GM23248 (cell line): ENCODE data around the gene NIBAN1. TPM values are rescaled to one million over a fixed set of nuclear protein-coding genes. Genes with fewer than 3 reads are reported as not detected.
A peak's percentile ranks its signal among the peaks of the same experiment; 100 is the strongest.

Experiments used
- DNase-seq: peaks from one replicate; pipeline ENCODE4 v3.0.0-alpha.2; 2015
- H2AFZ ChIP-seq: fragments of 200-600 bp; sonication (generic); 2 replicates; pipeline ENCODE4 v1.6.1; 2016; ENCODE audit warnings: antibody characterized with exemption
- H3F3A ChIP-seq: fragments of 200-600 bp; sonication (generic); 2 replicates; pipeline ENCODE4 v1.6.1; 2016; ENCODE audit warnings: mild to moderate bottlenecking, antibody characterized with exemption, mixed run types; ENCODE audit not compliant: insufficient read depth
- H3K27ac ChIP-seq: fragments of 200-600 bp; sonication (generic); 2 replicates; pipeline ENCODE4 v1.5.1; 2016; ENCODE audit warnings: mild to moderate bottlenecking
- H3K27me3 ChIP-seq: fragments of 200-600 bp; sonication (generic); replicated peaks from 2 replicates; pipeline ENCODE4 v1.6.1; 2016; ENCODE audit warnings: mild to moderate bottlenecking; ENCODE audit not compliant: insufficient read depth
- H3K36me3 ChIP-seq: fragments of 200-600 bp; sonication (generic); 2 replicates; pipeline ENCODE4 v1.6.1; 2016; ENCODE audit warnings: low read depth, mild to moderate bottlenecking
- H3K4me1 ChIP-seq: fragments of 200-600 bp; sonication (generic); 2 replicates; pipeline ENCODE4 v1.6.1; 2016; ENCODE audit warnings: mild to moderate bottlenecking; ENCODE audit not compliant: insufficient read depth
- H3K4me2 ChIP-seq: fragments of 200-600 bp; sonication (generic); one replicate; pipeline ENCODE4 v1.6.1; 2016; ENCODE audit warnings: mild to moderate bottlenecking; ENCODE audit not compliant: unreplicated experiment
- H3K4me3 ChIP-seq: fragments of 200-600 bp; sonication (generic); 2 replicates; pipeline ENCODE4 v1.5.1; 2016; ENCODE audit warnings: mild to moderate bottlenecking
- H3K79me2 ChIP-seq: fragments of 200-600 bp; sonication (generic); 2 replicates; pipeline ENCODE4 v1.6.1; 2016; ENCODE audit warnings: mild to moderate bottlenecking; ENCODE audit not compliant: insufficient read depth
- H3K9ac ChIP-seq: fragments of 200-600 bp; sonication (generic); 2 replicates; pipeline ENCODE4 v1.6.1; 2016; ENCODE audit warnings: mild to moderate bottlenecking
- H3K9me2 ChIP-seq: fragments of 200-600 bp; sonication (generic); 2 replicates; pipeline ENCODE4 v1.6.1; 2016; ENCODE audit warnings: mixed run types, mild to moderate bottlenecking, moderate library complexity; ENCODE audit not compliant: insufficient read depth
- H3K9me3 ChIP-seq: fragments of 200-600 bp; sonication (generic); one replicate; pipeline ENCODE4 v1.6.1; 2017; ENCODE audit warnings: low read depth
- H4K20me1 ChIP-seq: fragments of 200-600 bp; sonication (generic); 2 replicates; pipeline ENCODE4 v1.6.0; 2016; ENCODE audit not compliant: insufficient read depth
- EZH2 ChIP-seq: fragments of 200-600 bp; sonication (generic); IDR thresholded peaks from 2 replicates; pipeline ENCODE4 v1.6.1; 2018; ENCODE audit warnings: antibody characterized with exemption, mild to moderate bottlenecking; ENCODE audit not compliant: insufficient read depth, poor library complexity, severe bottlenecking
- EZH2phosphoT487 ChIP-seq: fragments of 200-600 bp; sonication (generic); IDR thresholded peaks from 2 replicates; pipeline ENCODE4 v1.6.1; 2018; ENCODE audit warnings: antibody characterized with exemption, moderate library complexity, mild to moderate bottlenecking, low read depth; ENCODE audit not compliant: insufficient read depth
- WGBS, 2 experiments: methylation state at CpG; one replicate each; pipeline ENCODE4 v1.1.6; 2015 to 2017; ENCODE audit warnings: low lambda C conversion rate in 2 of 2, low coverage in 1 of 2; ENCODE audit errors: missing lambda C conversion rate in 2 of 2; 5-methylcytosine and 5-hydroxymethylcytosine counted together
- in situ Hi-C: fragments of 300-500 bp; cut with MboI; formaldehyde crosslinking; loops from 2 replicates; pipeline ENCODE4 v1.15.0; 2020
- polyA plus RNA-seq: library from polyadenylated mRNA; unstranded; fragments of >200 nt; fragmentation: Nextera tagmentation; extraction: Ambion mirVana; gene quantifications from 2 replicates; pipeline ENCODE4 v1.2.1, GENCODE V29; 2016
- total RNA-seq: library from RNA; depleted of rRNA; stranded (reverse); fragments of >200 nt; shearing (Covaris generic); gene quantifications from 2 replicates; pipeline ENCODE4 v1.2.3, GENCODE V29; 2014; rRNA removed

NIBAN1 gene, protein sequence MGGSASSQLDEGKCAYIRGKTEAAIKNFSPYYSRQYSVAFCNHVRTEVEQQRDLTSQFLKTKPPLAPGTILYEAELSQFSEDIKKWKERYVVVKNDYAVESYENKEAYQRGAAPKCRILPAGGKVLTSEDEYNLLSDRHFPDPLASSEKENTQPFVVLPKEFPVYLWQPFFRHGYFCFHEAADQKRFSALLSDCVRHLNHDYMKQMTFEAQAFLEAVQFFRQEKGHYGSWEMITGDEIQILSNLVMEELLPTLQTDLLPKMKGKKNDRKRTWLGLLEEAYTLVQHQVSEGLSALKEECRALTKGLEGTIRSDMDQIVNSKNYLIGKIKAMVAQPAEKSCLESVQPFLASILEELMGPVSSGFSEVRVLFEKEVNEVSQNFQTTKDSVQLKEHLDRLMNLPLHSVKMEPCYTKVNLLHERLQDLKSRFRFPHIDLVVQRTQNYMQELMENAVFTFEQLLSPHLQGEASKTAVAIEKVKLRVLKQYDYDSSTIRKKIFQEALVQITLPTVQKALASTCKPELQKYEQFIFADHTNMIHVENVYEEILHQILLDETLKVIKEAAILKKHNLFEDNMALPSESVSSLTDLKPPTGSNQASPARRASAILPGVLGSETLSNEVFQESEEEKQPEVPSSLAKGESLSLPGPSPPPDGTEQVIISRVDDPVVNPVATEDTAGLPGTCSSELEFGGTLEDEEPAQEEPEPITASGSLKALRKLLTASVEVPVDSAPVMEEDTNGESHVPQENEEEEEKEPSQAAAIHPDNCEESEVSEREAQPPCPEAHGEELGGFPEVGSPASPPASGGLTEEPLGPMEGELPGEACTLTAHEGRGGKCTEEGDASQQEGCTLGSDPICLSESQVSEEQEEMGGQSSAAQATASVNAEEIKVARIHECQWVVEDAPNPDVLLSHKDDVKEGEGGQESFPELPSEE
- total RNA-seq (34.8 and 35.5 TPM in 2 replicates), polyA plus RNA-seq (19.5 and 19.9 TPM in 2 replicates)

DNA sequence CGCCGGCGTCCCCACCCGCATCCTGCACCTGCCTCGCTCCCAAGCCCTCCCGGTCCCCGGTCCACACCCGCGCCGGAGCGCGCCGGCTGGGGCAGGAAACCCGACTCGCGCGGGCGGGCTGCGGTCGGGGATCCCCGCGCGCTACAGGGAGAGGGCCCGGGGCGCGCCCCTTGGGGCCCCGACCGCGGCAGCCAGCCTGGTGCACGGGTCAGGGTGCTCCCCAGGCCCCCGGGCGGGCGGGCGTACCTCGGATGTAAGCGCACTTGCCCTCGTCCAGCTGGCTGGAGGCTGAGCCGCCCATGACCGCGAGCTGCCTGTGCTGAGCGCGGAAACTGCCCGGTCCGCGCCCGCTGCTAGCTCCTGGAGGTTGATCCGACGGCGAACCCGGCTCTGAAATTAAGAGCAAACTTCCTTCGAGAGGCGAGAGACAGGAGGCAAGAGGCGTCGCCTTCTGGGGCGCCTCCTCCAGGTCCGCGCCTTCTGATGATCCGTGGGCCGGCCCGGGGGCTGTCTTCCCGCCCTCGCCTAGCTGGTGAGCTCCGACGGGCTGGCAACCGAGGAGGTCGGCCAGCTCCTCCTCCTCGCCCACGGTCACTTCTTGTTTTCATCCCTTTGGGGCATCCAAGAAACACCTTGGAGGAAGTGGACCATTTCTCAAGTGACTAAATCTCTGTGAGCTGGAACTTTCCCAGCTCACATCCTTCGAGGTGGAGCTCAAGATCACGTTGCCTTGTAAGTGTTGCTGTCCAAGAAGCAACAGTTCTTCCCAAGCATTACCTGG lies at the start of gene NIBAN1:
TSS of gene NIBAN1 (minus strand) at position 453 of the 781 bp plus-strand sequence. CDS start at position 301, 152 bp downstream.
- peak; percentile 80 for DNase-seq
- Histone ChIP-seq H3K9ac (peak within 1 kb of the TSS; percentile 82), H3K27ac (peak within 1 kb of the TSS; percentile 21)

DNA sequence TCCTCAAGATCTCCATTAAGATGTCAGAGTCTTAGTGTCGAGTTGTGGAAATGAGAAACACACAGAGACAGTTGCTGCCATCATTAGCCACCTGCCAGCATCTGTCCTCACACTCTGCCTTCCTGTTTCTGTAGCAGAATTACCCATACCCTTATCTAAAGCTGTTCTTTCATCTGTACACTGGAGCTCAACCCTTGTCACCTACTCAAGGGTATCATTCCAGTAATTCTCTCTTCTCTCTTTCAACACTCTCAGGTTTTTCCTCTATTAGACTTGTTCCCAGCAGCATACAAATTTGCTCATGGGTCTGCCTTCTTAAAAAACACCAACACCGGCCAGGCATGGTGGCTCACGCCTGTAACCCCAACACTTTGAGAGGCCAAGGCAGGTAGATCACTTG lies 43.7 kb upstream of the NIBAN1 start:
- Histone ChIP-seq H4K20me1 (no peaks in the 10 kb centered on the region), H3K9ac (no peak overlapping the region), H3K36me3 (no peaks in the 10 kb centered on the region), H3K4me1 (peaks cover 15% of the 10 kb centered on the region), H3K79me2 (no peaks in the 10 kb centered on the region), H3F3A (peaks cover 9% of the 10 kb centered on the region), H3K9me2 (no peaks in the 10 kb centered on the region), H3K9me3 (no peaks in the 10 kb centered on the region), H3K27ac (peak overlapping the region; percentile 62; the same call in 1 of the 2 replicates), H3K4me2 (no peak overlapping the region), H3K27me3 (no peaks in the 10 kb centered on the region), H2AFZ (no peak overlapping the region), H3K4me3 (no peak overlapping the region)
- in situ Hi-C loops = no loop called here
- WGBS, 2 experiments = 53 to 61% methylated on average over 3 of the region's 3 CpGs
- DNase-seq = no peak
- no peak for TF ChIP-seq EZH2phosphoT487

More for the DNA sequence above, at the start of gene NIBAN1:
- TF ChIP-seq EZH2 = no peak
- no peak for TF ChIP-seq EZH2phosphoT487
- peaks cover 6% of the 10 kb centered on the region; the same call in 1 of the 2 replicates for H3K79me2 ChIP-seq
- in situ Hi-C loops = no loop called here
- no peaks in the 10 kb centered on the region for H3K27me3 ChIP-seq
- no peaks in the 10 kb centered on the region for H3K9me3 ChIP-seq
- H3K4me3 ChIP-seq = peak within 1 kb of the TSS; percentile 87
- no peaks in the 10 kb centered on the region for H3K36me3 ChIP-seq
- no peaks in the 10 kb centered on the region for H3K9me2 ChIP-seq
- peaks cover 25% of the 10 kb centered on the region for H3F3A ChIP-seq
- WGBS, 2 experiments = 1 to 3% methylated on average over 45 of the region's 70 CpGs
- H2AFZ ChIP-seq = peak within 1 kb of the TSS; percentile 90
- peaks cover 31% of the 10 kb centered on the region for H3K4me1 ChIP-seq
- H3K4me2 ChIP-seq = peak within 1 kb of the TSS; percentile 84
- H4K20me1 ChIP-seq = no peaks in the 10 kb centered on the region

DNA sequence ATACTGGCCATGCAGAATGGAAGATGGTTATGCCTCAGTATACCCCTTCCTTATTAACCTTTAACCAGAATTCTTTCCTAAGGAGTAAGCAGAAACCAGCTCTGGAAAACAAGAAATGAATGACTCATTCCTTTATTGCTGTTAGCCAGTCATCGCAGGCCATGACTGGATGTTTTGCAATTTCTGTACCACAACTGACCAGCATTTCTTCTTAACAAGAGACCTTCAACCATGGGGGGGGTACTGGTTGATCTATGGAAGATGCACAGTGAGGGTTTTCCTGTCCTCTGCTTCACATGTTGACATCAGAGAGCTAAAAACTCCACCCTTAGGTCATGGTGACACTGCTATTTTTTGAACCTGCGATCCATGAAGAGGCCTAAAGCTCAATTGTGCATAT lies 43.0 kb upstream of the NIBAN1 start:
- 48 to 50% methylated on average over 2 of the region's 2 CpGs for WGBS, 2 experiments
- Histone ChIP-seq H3F3A (peaks cover 9% of the 10 kb centered on the region), H3K79me2 (no peaks in the 10 kb centered on the region), H3K9ac (no peak overlapping the region), H3K9me2 (no peaks in the 10 kb centered on the region), H3K36me3 (no peaks in the 10 kb centered on the region), H3K4me3 (no peak overlapping the region), H3K4me2 (peak overlapping the region; percentile 0), H3K9me3 (no peaks in the 10 kb centered on the region), H4K20me1 (no peaks in the 10 kb centered on the region), H3K27me3 (no peaks in the 10 kb centered on the region), H3K4me1 (peaks cover 15% of the 10 kb centered on the region), H3K27ac (peak overlapping the region; percentile 62), H2AFZ (no peak overlapping the region)
- peak; percentile 92 for DNase-seq
- in situ Hi-C loops = no loop called here
- no peak for TF ChIP-seq EZH2
- TF ChIP-seq EZH2phosphoT487 = no peak

DNA sequence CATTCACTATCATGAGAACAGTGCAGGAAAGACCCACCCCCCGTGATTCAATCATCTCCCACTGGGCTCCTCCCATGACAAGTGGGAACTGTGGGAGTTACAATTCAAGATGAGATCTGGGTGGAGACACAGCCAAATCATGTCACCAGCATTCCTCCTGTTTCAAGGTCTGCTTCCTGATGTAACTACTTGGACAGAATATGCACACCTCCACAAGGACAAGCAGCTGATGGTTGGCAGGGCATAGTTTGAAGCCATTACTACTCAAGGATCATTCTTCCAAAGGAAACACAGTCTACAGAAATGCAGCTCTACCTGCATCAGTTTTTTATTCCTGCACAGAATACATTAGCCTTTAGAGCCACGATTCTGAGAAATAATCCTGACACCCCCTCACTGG lies 42.6 kb upstream of the NIBAN1 start:
- DNase-seq = peak; percentile 45
- 79 to 82% methylated on average over 2 of the region's 2 CpGs for WGBS, 2 experiments
- peak overlapping the region; percentile 62 for H3K27ac ChIP-seq
- H3K9me2 ChIP-seq = no peaks in the 10 kb centered on the region
- H2AFZ ChIP-seq = peak overlapping the region; percentile 23; the same call in 1 of the 2 replicates
- no peaks in the 10 kb centered on the region for H4K20me1 ChIP-seq
- H3K9ac ChIP-seq = no peak overlapping the region
- H3K4me3 ChIP-seq = no peak overlapping the region
- no peak for TF ChIP-seq EZH2phosphoT487
- TF ChIP-seq EZH2 = no peak
- no peaks in the 10 kb centered on the region for H3K27me3 ChIP-seq
- in situ Hi-C loops = no loop called here
- no peaks in the 10 kb centered on the region for H3K79me2 ChIP-seq
- peak overlapping the region; percentile 0 for H3K4me2 ChIP-seq
- H3F3A ChIP-seq = peaks cover 9% of the 10 kb centered on the region
- H3K9me3 ChIP-seq = no peaks in the 10 kb centered on the region
- no peaks in the 10 kb centered on the region for H3K36me3 ChIP-seq
- peaks cover 15% of the 10 kb centered on the region for H3K4me1 ChIP-seq
